ENCODE results near the gene BBS12.
A peak's percentile ranks its signal among the peaks of the same experiment; 100 is the strongest.

The BBS12 gene

DNA sequence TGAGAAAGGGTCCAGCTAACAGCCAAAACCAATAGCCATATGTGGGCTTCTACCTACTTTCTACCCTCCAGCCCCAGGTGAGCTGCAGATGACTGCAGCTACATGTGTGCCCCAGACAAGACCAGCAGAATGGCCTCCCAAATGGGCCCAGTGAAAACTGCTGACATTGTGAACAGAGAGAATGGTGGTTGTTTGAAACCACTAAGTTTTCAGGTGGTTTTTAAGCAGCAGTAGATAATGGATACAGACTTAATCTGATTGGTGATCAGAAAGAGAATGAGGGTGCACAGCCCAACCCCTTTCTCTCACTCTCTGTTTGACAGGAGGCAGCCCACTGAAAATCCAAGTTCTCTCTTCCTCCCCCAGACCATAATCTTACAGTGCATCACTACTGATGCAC, 42.5 kb upstream of the BBS12 start:
- Histone ChIP-seq H3K4me2 (peak overlapping the region; percentile 73), H3K4me1 (ENCODE audit: low read depth, poor library complexity, severe bottlenecking) (peaks cover 56% of the 10 kb centered on the region), H2AFZ (ENCODE audit: low read depth) (no peak overlapping the region), H3K36me3 (ENCODE audit: insufficient read depth) (no peaks in the 10 kb centered on the region), H3K4me3 (IDR thresholded peaks at IDR 0.05; ENCODE audit: insufficient read depth, low read depth, low read length) (no peak overlapping the region), H3K27me3 (ENCODE audit: insufficient read depth, low read depth) (peaks cover 23% of the 10 kb centered on the region), H3K27ac (peak overlapping the region; percentile 11; the same call in 1 of the 2 replicates), H4K20me1 (ENCODE audit: insufficient read depth) (no peaks in the 10 kb centered on the region), H3K9ac (no peak overlapping the region), H3K79me2 (ENCODE audit: insufficient read depth, low read depth) (no peaks in the 10 kb centered on the region)
- TF ChIP-seq, protein P1, sequence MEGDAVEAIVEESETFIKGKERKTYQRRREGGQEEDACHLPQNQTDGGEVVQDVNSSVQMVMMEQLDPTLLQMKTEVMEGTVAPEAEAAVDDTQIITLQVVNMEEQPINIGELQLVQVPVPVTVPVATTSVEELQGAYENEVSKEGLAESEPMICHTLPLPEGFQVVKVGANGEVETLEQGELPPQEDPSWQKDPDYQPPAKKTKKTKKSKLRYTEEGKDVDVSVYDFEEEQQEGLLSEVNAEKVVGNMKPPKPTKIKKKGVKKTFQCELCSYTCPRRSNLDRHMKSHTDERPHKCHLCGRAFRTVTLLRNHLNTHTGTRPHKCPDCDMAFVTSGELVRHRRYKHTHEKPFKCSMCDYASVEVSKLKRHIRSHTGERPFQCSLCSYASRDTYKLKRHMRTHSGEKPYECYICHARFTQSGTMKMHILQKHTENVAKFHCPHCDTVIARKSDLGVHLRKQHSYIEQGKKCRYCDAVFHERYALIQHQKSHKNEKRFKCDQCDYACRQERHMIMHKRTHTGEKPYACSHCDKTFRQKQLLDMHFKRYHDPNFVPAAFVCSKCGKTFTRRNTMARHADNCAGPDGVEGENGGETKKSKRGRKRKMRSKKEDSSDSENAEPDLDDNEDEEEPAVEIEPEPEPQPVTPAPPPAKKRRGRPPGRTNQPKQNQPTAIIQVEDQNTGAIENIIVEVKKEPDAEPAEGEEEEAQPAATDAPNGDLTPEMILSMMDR (conservative IDR thresholded peaks at IDR 0.05; ENCODE audit: low read depth, low read length): no peak

DNA sequence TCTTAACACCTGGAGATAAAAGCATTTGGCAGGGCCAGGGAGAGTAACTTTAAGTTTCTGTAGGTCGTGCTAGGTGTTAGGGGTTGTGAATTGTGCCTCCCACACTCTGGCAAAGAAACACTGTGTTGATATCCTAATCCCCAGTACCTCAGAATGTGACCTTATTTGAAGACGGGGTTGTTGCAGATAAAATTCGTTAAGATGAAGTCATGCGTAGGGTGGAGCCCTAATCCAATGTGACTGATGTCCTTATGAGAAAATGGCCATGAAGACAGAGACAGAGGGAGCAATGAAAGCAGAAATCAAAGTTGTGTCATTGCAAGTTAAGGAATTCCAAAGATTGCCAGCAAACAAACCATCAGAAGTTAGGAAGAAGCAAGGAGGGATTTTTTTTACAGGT, 40.5 kb upstream of the BBS12 start:
- TF ChIP-seq, protein P1 (conservative IDR thresholded peaks at IDR 0.05; ENCODE audit: low read depth, low read length): no peak
- H4K20me1 ChIP-seq (ENCODE audit: insufficient read depth): no peaks in the 10 kb centered on the region

DNA sequence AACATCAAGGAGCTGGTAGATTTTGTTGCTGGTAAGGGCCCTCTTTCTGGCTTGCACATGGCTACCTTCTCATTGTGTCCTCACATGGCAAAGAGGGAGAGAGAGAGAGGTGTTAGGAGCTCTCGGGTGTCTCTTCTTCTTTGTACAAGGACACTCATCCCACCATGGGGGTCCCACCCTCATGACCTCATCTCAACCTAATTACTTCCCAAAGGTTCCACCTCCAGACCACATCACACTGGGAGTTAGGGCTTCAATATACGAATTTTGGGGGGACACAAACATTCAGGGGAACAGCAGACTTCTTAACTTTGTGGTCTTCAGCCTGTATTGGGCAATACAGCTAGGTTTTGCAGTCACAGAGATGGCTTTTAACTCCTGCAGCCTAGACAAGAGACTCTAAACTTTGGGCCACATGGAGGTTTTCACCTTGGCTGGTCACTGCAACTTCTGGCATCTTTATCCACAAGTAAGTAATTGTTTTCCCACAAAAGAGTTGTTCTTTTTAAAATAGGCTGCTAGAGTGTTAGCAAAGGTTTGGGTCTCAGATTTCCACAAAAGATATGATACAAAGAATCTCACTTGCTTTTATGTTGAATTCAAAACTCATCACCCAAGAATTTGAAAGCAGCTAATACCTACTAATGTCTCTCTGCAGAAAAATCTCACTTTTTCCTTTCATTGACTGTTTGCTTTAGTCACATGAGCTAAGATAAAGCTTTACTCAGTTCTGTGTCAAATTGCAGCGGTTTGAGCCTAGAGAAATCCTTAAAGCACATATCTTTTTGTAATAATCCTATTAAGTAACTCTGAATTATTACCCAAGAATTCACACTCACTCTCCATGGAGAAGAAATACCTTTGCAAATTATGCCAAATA, 39.6 kb upstream of the BBS12 start:
- H3K36me3 ChIP-seq (ENCODE audit: insufficient read depth): no peaks in the 10 kb centered on the region
- H3K9ac ChIP-seq: no peak overlapping the region
- TF ChIP-seq, protein P1 (conservative IDR thresholded peaks at IDR 0.05; ENCODE audit: low read depth, low read length): no peak
- H3K4me3 ChIP-seq (IDR thresholded peaks at IDR 0.05; ENCODE audit: insufficient read depth, low read depth, low read length): no peak overlapping the region
- H4K20me1 ChIP-seq (ENCODE audit: insufficient read depth): no peaks in the 10 kb centered on the region
- no peak overlapping the region for H2AFZ ChIP-seq (ENCODE audit: low read depth)
- peaks cover 23% of the 10 kb centered on the region for H3K27me3 ChIP-seq (ENCODE audit: insufficient read depth, low read depth)
- peaks cover 35% of the 10 kb centered on the region for H3K4me1 ChIP-seq (ENCODE audit: low read depth, poor library complexity, severe bottlenecking)
- H3K79me2 ChIP-seq (ENCODE audit: insufficient read depth, low read depth): no peaks in the 10 kb centered on the region
- no peak overlapping the region for H3K4me2 ChIP-seq
- no peak overlapping the region for H3K27ac ChIP-seq

More for the DNA sequence above, 40.5 kb upstream of the BBS12 start:
- Histone ChIP-seq H2AFZ (ENCODE audit: low read depth) (no peak overlapping the region), H3K4me2 (no peak overlapping the region), H3K4me3 (IDR thresholded peaks at IDR 0.05; ENCODE audit: insufficient read depth, low read depth, low read length) (no peak overlapping the region), H3K4me1 (ENCODE audit: low read depth, poor library complexity, severe bottlenecking) (peaks cover 44% of the 10 kb centered on the region), H3K79me2 (ENCODE audit: insufficient read depth, low read depth) (no peaks in the 10 kb centered on the region), H3K9ac (no peak overlapping the region), H3K36me3 (ENCODE audit: insufficient read depth) (no peaks in the 10 kb centered on the region), H3K27me3 (ENCODE audit: insufficient read depth, low read depth) (peaks cover 23% of the 10 kb centered on the region), H3K27ac (no peak overlapping the region)

DNA sequence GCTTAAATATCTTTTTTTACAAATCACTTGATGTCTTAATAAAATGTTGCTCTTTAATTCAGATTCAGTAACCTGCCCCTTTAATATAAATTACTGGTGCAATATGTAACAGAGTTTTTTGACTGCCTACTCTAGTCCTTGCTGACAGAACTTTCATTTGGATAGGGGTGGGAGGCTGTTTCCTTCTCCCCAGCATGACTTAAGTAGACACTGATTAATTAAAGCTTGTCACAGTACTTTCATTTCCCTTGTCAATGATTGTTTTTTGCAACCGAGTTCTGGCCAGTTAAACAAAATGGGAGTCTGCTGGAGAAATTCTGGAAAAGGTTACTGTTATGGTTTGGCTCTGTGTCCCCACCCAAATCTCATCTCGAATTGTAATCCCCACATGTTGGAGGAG, 37.3 kb upstream of the BBS12 start:
- no peak overlapping the region for H3K4me3 ChIP-seq (IDR thresholded peaks at IDR 0.05; ENCODE audit: insufficient read depth, low read depth, low read length)
- no peak overlapping the region for H3K4me2 ChIP-seq
- H3K4me1 ChIP-seq (ENCODE audit: low read depth, poor library complexity, severe bottlenecking): peaks cover 12% of the 10 kb centered on the region
- H3K36me3 ChIP-seq (ENCODE audit: insufficient read depth): no peaks in the 10 kb centered on the region
- H4K20me1 ChIP-seq (ENCODE audit: insufficient read depth): no peaks in the 10 kb centered on the region
- H3K27ac ChIP-seq: no peak overlapping the region
- H3K79me2 ChIP-seq (ENCODE audit: insufficient read depth, low read depth): no peaks in the 10 kb centered on the region
- no peak overlapping the region for H3K9ac ChIP-seq
- H2AFZ ChIP-seq (ENCODE audit: low read depth): no peak overlapping the region
- H3K27me3 ChIP-seq (ENCODE audit: insufficient read depth, low read depth): peaks cover 23% of the 10 kb centered on the region
- TF ChIP-seq, protein P1 (conservative IDR thresholded peaks at IDR 0.05; ENCODE audit: low read depth, low read length): no peak

All from KMS-11 (cell line).